ENCODE data around the gene EVI2B. TPM values are rescaled to one million over a fixed set of nuclear protein-coding genes. Genes with fewer than 3 reads are reported as not detected.

Gene EVI2B
- total and polyA plus RNA-seq, 2 of the 4 experiments (the other 2 are of a cell fraction), result under 0.01 to 0.17 TPM

DNA sequence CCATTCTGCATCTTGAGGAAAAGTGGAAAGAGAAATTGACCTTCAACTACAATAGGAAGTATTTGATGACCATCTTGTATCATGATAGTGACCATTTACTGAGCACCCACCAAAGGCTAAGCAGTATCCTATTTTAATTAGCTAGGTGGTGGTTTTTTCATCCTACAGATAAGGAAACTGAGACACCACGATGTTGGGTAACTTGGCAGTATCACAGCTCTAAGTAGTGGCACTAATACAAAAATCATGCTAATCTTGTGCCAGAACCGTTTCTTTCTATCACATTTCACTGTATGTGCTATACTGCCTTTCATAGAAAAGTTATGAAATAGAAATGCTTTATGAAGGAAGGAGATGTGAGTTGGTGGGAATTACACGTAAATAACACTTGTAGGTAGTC, 2.3 kb downstream of the EVI2B start:
- H2BK120ac ChIP-seq (ENCODE audit: low read depth, low read length), result no peak overlapping the region
- no peaks in the 10 kb centered on the region; the same call in 1 of the 2 replicates for H3K36me3 ChIP-seq (ENCODE audit: control insufficient read depth, insufficient read depth, low read length)
- intact Hi-C loops (cut with micrococcal nuclease), result no loop called here
- no peak overlapping the region for H2BK20ac ChIP-seq (ENCODE audit: low read depth, low read length)
- H2AK5ac ChIP-seq (ENCODE audit: low read depth, low read length), result no peak overlapping the region
- in situ Hi-C loops (cut with MboI; ENCODE audit: low sequenced_read_pairs), result no loop called here
- no peak overlapping the region for H3K18ac ChIP-seq (ENCODE audit: low read depth, low read length)
- H3K4me1 ChIP-seq (ENCODE audit: control insufficient read depth, insufficient read depth, low read length), result peaks cover 2% of the 10 kb centered on the region; the same call in 1 of the 2 replicates
- no peak overlapping the region for H3K27ac ChIP-seq (ENCODE audit: insufficient read depth, low read length)
- H3K23ac ChIP-seq (ENCODE audit: low read depth, low read length), result no peak overlapping the region; the same call in 1 of the 2 replicates
- dilution Hi-C loops (cut with HindIII; ENCODE audit: low sequenced_read_pairs, unreplicated experiment), result no loop called here
- H3K56ac ChIP-seq (ENCODE audit: extremely low read depth, insufficient read depth, low read length), result no peak overlapping the region
- no peak overlapping the region for H2BK15ac ChIP-seq (ENCODE audit: low read depth, low read length)
- peaks cover 11 to 40% of the 10 kb centered on the region in 2 experiments; a peak in 3 of 4 replicates for H3K79me1 ChIP-seq (ENCODE audit: low read depth in 1 of 2, low read length in 2 of 2)
- ChIA-PET CTCF (no interaction called here), POLR2A (ENCODE audit: unreplicated experiment) (interaction anchor here (0.6 kb wide), 1 partner anchor 12 kb away, joined by 4 read pairs; no protein-coding TSS in a partner anchor)
- no peak overlapping the region for H3K14ac ChIP-seq (replicated peaks; ENCODE audit: low read depth, low read length)
- H3K9ac ChIP-seq (ENCODE audit: low read depth, low read length), result no peak overlapping the region
- BruUV-seq (replicated peaks), result no TSS peak
- no peak overlapping the region for H2BK5ac ChIP-seq (ENCODE audit: low read depth, low read length, poor library complexity, severe bottlenecking)
- ATAC-seq (ENCODE audit: low read depth), result no peak
- no peaks in the 10 kb centered on the region; the same call in 1 of the 2 replicates for H4K20me1 ChIP-seq (ENCODE audit: insufficient read depth, low read length)
- no peak for DNase-seq
- H3K4me3 ChIP-seq (ENCODE audit: insufficient read depth, low read depth, low read length), result no peak overlapping the region
- no peak for TF ChIP-seq RCOR1 (IDR thresholded peaks at IDR 0.05; ENCODE audit: insufficient replicate concordance, low read length)
- no peak for TF ChIP-seq MAFK (IDR thresholded peaks at IDR 0.05; ENCODE audit: low read depth, low read length)
- TF ChIP-seq RFX5 (IDR thresholded peaks at IDR 0.05; ENCODE audit: low read depth, low read length), result no peak
- no peak for TF ChIP-seq CHD1 (IDR thresholded peaks at IDR 0.05; ENCODE audit: low read depth, low read length)
- no peak for TF ChIP-seq POLR2A (IDR thresholded peaks at IDR 0.05; ENCODE audit: low read depth, low read length)
- no peak for TF ChIP-seq RAD21 (IDR thresholded peaks at IDR 0.05; ENCODE audit: low read length)
- no peak for TF ChIP-seq CEBPB (IDR thresholded peaks at IDR 0.05; ENCODE audit: low read depth, low read length)
- TF ChIP-seq, protein P1, sequence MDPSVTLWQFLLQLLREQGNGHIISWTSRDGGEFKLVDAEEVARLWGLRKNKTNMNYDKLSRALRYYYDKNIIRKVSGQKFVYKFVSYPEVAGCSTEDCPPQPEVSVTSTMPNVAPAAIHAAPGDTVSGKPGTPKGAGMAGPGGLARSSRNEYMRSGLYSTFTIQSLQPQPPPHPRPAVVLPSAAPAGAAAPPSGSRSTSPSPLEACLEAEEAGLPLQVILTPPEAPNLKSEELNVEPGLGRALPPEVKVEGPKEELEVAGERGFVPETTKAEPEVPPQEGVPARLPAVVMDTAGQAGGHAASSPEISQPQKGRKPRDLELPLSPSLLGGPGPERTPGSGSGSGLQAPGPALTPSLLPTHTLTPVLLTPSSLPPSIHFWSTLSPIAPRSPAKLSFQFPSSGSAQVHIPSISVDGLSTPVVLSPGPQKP (IDR thresholded peaks at IDR 0.05; ENCODE audit: borderline replicate concordance, low read depth, low read length), result no peak
- TF ChIP-seq SMC3 (IDR thresholded peaks at IDR 0.05; ENCODE audit: low read depth, low read length), result no peak
- TF ChIP-seq MXI1 (IDR thresholded peaks at IDR 0.05; ENCODE audit: borderline replicate concordance, low read depth, low read length), result no peak
- TF ChIP-seq, protein P2, sequence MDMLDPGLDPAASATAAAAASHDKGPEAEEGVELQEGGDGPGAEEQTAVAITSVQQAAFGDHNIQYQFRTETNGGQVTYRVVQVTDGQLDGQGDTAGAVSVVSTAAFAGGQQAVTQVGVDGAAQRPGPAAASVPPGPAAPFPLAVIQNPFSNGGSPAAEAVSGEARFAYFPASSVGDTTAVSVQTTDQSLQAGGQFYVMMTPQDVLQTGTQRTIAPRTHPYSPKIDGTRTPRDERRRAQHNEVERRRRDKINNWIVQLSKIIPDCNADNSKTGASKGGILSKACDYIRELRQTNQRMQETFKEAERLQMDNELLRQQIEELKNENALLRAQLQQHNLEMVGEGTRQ (IDR thresholded peaks at IDR 0.05; ENCODE audit: low read depth, low read length), result no peak
- no peak for TF ChIP-seq BHLHE40 (IDR thresholded peaks at IDR 0.05; ENCODE audit: low read depth, low read length)
- no peak for TF ChIP-seq CTCF (conservative IDR thresholded peaks at IDR 0.05; ENCODE audit: low read depth, low read length)
- TF ChIP-seq NFE2L2 (IDR thresholded peaks at IDR 0.05; ENCODE audit: low read depth, low read length), result no peak
- no peak overlapping the region for H2AFZ ChIP-seq (replicated peaks; ENCODE audit: low read length, poor library complexity)
- no peaks in the 10 kb centered on the region for H3K27me3 ChIP-seq (ENCODE audit: control insufficient read depth, insufficient read depth, low read length)
- no peak overlapping the region for H3K4me2 ChIP-seq (ENCODE audit: low read depth, low read length)
- no peak overlapping the region for H3K4ac ChIP-seq (ENCODE audit: low read depth, low read length)
- no peak overlapping the region for H4K91ac ChIP-seq (ENCODE audit: insufficient read depth, low read depth, low read length)
- H3K9me3 ChIP-seq (ENCODE audit: control insufficient read depth, insufficient read depth, low read length), result no peaks in the 10 kb centered on the region
- H4K8ac ChIP-seq (ENCODE audit: low read depth in 2 of 2, low read length in 2 of 2), result no peak overlapping the region
- H3K9me1 ChIP-seq (ENCODE audit: insufficient read depth, low read length), result no peaks in the 10 kb centered on the region; the same call in none of the 2 replicates
- H2AK9ac ChIP-seq (replicated peaks; ENCODE audit: low read depth, low read length, poor library complexity), result no peak overlapping the region
- no CpG with 5 or more reads among the region's 3 CpGs for WGBS, 2 experiments (ENCODE audit: extremely low coverage in 2 of 2, insufficient read length in 1 of 2)
- H4K5ac ChIP-seq (ENCODE audit: low read depth, low read length), result no peak overlapping the region
